ENCODE results near the gene ELMOD2.
A peak's percentile ranks its signal among the peaks of the same experiment; 100 is the strongest.
"Not testable (repeated sequence)": the region's sequence is repeated elsewhere in the genome, so short reads cannot be mapped to it uniquely, and the experiment has no call there.

Gene ELMOD2, protein sequence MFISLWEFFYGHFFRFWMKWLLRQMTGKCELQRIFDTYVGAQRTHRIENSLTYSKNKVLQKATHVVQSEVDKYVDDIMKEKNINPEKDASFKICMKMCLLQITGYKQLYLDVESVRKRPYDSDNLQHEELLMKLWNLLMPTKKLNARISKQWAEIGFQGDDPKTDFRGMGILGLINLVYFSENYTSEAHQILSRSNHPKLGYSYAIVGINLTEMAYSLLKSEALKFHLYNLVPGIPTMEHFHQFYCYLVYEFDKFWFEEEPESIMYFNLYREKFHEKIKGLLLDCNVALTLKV

DNA sequence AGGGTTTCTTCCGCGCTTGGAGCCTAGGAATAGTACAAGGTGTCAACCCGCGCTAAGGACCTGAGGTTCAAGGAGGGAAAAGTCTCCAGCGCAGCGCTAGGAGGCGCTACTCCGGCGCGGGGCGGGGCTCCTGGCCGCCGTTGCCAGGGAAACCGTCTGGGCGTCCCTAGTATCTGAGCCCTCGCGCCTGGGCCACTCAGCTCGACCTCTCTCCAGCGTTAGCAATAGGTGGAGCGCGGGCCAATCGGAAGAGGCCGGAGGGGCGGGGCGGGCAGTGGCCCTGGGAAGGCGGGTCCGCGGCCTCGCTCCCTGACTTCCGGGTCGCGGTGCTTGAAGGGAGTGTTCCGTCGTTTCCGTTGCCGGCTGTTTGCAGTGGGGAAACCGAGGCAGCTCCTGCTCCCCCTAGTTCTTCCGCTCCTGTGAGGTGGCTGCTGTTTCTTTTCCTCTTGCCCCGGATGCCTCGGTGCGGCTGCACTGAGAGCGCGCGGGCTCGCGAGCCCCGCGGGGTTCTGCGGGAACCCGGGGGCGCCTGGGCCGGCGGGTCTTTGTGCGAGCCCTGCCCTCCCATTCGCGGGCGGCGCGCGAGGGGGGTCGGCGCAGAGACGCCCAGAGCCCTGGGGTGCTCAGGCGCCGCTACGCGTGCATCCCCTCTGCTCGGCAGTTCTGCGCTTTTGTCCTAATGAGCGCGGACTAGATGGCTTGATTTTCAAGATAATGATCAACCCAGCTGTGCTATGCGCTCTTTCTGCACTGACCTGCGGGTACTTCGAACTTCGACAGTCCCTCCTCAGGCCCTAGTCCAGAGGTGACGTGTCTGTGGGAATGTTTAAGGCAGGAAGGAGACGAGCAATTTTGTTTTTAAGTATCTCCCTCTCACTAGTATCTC lies at the start of gene ELMOD2:
Gene ELMOD2, plus strand, starts transcription at position 312 of the 886 bp plus-strand sequence. CDS start 1,261 bp downstream, outside the sequence.
- peak; percentile 95 for DNase-seq (ENCODE audit: insufficient read length, low spot score)
- peak; percentile 93 for FAIRE-seq

DNA sequence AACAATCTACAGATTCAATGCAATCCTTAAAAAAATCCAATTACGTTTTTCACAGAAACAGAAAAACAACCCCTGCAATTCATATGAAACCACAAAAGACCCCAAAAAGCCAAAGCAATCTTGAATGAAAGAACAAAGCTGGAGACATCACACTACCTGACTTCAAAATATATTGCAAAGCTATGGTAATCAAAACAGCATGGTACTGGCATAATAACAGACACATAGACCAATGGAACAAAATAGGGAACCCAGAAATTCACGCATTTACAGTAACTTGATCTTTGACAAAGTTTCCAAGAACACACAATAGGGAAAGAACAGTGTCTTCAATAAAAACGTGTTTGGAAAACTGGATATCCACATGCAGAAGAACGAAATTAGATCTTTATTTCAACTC lies 40.5 kb upstream of the ELMOD2 start:
- DNase-seq (ENCODE audit: insufficient read length, low spot score) = no peak
- FAIRE-seq = no peak

DNA sequence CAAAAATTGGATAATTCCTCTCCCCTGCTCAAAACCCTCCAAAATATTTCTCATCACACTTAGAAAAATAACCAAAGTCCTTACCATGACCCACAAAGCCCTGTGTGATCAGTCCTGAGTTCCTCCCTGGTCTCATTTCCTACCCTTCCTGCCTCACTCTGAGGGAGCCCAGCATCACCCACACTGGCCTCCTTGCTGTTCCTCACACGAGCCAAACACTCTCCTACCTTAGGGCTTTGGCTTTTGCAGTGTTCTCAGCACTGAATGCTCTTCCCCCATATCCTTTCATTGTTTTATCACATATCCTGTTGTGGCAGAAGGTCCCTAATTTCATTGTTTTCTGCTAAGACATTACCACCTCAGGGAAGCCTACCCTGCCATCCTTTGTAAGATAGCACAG lies 38.0 kb upstream of the ELMOD2 start:
- FAIRE-seq (no peak), DNase-seq (ENCODE audit: insufficient read length, low spot score) (no peak)

DNA sequence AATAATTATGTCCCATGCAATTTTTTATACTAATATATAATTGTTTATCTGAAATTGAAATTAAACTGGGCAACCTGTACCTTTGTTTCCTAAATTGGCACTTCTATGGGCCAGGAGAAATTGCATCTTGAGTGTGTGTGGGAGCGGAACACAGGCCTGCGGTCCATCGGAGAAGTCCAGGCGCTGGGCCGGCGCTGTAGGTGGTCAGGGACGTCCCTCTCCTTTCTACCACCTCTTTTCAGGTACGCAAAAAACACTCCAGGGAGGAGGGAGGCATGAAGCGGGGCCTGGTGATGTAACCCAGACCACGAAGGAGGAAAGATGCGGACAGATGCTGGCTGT lies 26.6 kb upstream of the ELMOD2 start:
- DNase-seq (ENCODE audit: insufficient read length, low spot score) (no peak), FAIRE-seq (no peak)

DNA sequence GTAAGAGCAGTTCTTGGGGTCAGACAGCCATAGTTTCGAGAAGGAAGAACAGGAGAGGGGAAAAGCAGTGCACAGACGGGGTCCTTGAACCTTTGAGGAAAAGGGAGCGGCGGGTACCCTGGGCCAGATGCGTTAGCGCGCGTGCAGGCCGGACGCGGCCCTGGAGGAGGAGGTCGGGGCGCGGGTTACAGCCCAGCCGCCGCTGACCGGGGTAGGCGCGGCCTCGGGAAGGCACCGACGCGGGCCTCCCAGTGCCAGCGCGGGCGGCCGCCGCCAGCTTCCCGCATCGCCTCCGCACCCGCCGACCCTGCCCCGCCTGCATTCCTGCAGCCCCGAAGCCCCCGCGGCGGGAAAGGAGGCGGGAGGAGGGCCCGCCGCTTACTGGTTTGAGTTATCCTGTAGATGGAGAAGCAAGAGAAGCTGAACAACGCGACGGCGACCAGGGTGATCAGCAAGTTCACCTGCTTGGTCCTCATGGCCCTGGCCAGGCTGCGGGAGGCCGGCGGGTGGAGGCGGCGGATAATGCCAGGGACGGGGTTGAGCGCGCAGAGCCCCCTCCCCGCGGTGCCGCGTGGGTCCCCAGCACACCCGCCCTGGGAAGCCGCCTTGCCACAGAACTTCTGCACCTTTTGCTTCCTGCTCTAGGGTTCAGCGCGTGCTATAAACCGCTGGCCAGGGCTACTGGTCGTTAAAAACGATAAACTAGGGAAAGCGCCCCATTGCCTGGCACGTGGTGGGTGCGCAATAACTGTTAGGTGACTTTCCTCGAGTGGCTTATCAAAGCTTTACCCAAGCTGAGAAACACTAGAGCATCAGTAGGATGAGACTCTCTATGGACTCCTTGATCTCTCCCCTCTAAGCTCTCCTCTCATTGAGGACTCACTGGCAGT lies 26.0 kb upstream of the ELMOD2 start, which contains the start of gene MGAT4D:
Gene MGAT4D, minus strand, starts transcription at position 547 of the 890 bp plus-strand sequence. Its CDS starts 71 bp downstream, at position 476.
- DNase-seq (ENCODE audit: insufficient read length, low spot score) (no peak), FAIRE-seq (no peak)

DNA sequence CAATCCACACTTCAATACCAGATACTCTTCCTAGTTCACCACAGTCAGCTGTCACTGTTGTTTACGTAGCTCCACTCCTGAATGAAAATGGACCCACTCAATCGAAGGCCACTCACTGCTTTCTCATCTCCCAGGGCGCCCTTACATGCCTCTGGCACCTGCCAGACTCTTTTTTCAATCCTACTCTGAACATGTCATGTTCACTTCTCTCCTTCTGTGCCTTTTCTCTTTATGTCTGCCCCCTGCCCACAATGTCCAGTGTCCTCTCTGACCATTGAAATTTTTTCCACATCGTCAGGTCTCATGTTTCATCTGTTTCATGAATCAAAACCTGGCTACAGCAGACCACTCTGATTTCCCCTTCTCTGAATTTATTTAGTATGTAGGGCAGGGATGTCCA lies 24.6 kb upstream of the ELMOD2 start:
- FAIRE-seq (no peak), DNase-seq (ENCODE audit: insufficient read length, low spot score) (no peak)

DNA sequence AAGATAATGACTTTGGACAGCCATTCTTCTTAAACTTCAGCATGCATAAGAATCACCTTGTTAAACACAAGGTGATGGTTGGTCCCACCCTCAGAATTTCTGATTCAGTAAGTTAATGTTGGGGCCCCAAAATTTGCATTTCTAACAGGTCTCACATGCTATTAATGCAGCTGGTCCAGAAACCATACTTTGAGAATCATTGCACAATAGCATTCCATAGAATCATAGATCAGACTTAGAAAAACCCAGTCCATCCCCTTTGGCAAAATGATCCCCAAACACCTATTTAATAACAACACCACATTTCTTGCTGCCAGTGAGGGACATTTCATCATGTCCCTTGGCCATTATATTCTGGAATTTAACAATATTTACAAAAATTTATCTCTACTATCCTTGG lies 19.7 kb upstream of the ELMOD2 start:
- no peak for DNase-seq (ENCODE audit: insufficient read length, low spot score)
- no peak for FAIRE-seq

DNA sequence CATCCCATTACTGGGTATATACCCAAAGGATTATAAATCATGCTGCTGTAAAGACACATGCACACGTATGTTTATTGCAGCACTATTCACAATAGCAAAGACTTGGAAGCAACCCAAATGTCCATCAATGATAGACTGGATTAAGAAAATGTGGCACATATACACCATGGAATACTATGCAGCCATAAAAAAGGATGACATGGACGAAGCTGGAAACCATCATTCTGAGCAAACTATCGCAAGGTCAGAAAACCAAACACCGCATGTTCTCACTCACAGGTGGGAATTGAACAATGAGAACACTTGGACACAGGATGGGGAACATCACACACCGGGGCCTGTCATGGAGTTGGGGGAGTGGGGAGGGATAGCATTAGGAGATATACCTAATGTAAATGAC lies 10.2 kb upstream of the ELMOD2 start:
- FAIRE-seq; DNase-seq (ENCODE audit: insufficient read length, low spot score): not testable (repeated sequence)

DNA sequence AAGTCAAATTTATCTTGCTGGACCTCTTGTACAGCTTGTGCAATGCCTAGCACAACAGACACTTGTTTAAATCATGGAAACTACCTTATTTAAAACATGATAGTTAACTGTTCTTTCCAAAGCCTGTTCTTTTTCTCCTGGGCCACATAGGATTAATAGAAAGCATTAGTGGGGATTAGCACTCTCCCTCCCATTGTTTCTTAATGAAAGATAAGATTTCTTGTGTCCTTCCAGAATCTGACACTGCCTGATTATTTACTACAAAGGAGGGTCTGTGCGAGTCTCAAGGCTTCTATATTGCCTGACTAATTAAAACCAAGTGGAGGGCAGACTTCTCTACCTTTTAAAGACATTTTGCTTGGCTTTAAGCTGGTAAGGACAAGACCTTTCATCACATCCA lies 8.5 kb upstream of the ELMOD2 start:
- no peak for DNase-seq (ENCODE audit: insufficient read length, low spot score)

DNA sequence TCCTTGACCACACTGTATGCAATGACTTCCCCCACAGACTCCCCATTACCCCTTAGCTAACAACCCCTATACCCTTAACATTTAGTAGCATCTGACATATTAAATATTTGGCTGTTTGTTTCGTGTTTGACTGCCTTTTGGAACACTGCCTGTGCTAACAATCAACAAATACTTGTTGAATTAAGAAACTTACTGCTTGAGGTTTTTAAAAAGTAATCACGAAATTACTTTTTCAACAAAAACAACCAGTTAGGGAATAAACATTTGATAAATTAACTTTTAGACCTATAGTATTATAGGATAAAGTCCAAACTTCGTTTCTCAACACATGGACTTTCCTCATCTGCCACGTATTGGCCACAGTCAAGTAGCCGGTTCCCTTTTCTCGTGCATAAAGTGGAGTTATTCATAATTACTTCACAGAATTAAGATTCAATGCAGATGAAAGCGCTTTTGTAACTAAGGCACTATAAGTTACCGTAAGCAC lies 555 bp upstream of the ELMOD2 start:
- FAIRE-seq = no peak

More for the DNA sequence above, 8.5 kb upstream of the ELMOD2 start:
- no peak for FAIRE-seq

DNA sequence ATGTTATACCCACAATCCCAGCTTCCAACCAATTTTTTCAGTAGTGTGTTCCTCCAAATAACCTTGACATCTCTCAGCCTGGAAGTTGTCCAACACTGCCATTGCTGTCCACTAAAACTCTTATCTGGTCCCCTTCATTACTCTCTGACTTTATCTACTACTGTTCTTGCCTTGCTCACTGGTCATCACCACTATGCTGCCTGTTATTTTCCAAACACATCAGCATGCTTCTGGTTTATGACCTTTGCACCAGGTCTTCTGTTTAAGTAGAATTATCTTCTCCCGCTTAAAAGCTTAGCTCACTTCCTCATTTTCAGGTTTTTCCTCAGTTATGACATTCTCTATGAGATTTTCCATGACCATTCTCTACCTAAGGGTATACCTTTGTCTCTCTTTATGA lies 5.5 kb downstream of the ELMOD2 start:
- FAIRE-seq (no peak), DNase-seq (ENCODE audit: insufficient read length, low spot score) (no peak)

More for the DNA sequence above, 555 bp upstream of the ELMOD2 start:
- DNase-seq (ENCODE audit: insufficient read length, low spot score) = no peak

DNA sequence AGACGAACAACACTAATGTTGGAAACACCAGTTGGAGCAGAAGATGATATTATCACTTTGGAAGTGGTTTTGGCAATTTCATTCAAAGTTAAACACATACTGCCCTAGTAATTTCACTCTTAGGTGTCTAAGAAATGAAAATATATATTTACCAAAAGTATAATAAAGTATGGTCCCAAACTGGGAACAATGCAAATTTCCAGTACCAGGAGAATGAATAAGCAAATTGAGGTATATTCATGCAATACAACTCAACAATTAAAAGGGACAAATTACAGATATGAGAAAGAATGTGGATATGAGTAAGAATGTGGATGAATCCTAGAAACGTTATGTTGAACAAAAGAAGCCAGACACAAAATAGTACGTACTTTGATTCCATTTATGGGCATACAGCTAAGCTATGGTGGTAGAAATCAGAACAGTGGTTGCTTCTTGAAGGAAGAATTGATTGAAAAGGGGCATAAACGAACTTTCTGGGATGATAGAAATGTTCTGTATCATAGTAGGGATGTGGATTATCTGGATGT lies 10.0 kb downstream of the ELMOD2 start:
- DNase-seq (ENCODE audit: insufficient read length, low spot score) (no peak), FAIRE-seq (no peak)

DNA sequence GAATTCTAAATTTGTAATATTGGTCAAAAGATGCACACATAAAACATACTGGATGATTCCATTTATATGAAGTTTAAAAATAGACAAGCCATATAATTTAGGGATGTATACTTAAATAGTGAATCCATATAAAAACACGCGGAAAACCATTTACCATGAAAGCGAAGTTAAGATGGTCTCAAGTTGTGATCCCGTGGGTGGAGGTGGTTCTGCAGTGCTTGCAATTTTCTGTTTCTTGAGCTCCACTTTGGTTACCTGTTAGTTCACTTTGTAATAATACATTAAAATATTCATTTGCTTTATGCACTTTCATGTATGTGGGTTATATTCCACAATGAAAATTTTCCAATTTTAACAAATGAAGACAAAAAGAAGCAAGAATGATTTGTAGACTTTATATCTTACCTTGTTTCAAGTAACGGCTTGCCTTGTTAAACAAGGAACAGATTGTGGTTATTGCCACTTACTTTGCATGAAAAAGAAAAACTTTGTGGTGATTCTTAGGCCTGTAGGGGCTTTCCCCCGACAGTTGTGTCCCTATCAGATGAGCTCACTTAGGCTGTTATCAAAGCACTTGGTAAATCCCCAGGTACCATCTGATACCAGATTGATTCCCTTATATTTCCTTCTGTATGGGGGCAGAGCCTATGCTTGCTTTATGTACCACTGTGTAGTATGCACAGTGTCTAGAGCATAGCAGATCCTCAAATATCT lies 32.6 kb downstream of the ELMOD2 start:
- DNase-seq (ENCODE audit: insufficient read length, low spot score) (no peak), FAIRE-seq (no peak)

DNA sequence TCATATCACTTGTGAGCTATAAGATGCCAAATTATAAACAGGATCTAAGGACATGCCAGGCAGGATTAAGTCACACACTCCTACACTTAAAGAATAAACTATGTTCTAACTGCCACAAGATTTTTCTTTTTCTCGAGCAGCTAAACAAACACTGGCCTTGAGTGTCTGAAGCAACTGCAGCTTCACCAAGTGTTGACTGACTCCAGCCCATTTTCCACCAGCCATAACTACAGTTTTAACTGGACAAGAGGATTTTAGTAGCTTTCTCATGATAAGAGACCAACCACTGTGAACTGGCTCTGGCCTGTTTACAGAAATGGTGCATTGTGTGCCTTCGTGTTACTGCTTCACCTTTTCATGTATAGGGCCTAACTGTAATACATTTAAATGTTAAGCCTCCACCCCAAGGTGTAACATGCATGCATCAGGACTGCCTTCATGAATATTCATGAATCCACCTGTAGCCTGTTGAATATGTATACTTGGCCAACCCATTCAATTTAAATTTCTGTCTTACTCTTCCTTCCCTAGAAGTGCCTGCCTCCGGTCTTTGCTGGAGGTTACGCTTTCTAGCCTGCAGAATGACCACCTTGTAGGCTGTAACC lies 34.0 kb downstream of the ELMOD2 start:
- FAIRE-seq = no peak
- DNase-seq (ENCODE audit: insufficient read length, low spot score) = no peak

DNA sequence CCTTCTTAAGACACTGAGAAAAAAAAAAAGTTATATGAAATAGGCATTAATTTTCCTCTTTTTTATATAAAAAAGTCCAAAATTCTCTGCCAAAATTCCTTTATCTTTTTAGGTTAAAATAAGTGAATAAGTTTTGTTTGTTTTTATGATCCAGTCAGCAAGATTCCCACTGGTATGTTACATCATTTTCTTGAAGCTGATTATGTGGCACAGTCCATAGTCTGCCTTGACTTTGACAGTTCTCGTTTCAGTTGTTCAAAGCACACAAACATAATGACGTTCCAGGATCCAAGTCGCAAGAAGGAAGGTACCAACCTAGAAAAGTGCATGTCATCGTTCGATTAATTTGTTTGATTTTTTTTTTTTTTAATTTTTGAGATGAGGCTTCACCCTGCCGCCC lies 35.7 kb downstream of the ELMOD2 start:
- no peak for FAIRE-seq

DNA sequence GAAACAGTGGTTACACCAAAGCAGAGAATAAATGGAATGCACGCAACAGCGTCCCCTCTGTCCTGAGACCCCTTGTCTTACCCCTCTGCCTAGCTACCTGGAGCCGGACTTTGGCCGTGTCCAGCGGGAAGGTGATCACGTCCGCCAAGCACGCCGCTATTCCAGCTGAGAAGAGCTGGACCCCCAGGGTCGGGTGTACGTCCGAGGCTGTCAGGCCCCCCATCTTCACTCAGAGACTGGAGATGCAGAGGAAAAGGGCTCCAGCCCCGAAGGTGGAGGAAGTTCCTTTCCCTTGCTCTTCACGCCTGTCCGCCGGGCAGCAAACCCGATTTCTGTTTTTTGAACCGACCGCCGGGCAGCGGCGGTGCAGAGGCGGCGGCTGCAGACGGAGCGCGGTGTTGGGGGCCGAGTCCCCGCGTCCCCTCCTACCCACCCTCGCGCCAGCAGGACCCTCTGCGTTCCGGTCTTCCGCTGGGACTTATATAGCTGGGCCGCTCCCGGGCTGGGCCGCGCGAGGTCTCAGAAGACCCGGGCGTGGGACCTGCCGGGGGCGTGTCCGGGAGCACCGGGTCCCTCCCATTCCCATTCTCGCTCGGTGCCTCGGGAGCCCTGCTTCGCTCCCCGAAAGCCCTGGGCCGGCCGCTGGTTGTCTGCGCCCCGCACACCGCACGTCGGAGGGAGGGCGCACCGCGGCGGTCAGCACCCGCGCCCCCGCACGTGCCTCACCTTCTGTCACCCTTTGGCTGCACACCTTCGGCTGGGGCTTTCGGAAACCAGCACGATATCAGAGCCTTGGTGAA lies 44.7 kb downstream of the ELMOD2 start, which contains the start of gene UCP1:
Gene UCP1, minus strand, starts transcription at position 455 of the 800 bp plus-strand sequence. Its CDS starts 232 bp downstream, at position 223.
- peak; percentile 29 for DNase-seq (ENCODE audit: insufficient read length, low spot score)
- no peak for FAIRE-seq

More for the DNA sequence above, 35.7 kb downstream of the ELMOD2 start:
- DNase-seq (ENCODE audit: insufficient read length, low spot score) = no peak

DNA sequence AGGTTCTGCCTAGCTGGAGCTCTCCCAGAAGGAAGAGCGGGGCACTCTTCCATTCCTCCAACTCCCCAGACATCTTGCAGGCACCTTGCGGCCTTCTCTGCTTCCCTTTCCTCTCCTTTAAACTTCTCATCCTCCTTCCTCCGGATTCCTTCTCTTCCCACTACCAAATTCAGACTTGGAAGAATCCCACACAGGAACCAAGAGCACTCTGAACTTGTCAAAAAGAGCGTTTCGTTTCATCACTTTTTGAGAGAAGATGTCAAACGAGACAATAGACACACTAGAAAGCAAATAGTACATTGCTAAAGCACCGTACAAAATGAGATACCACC lies 45.3 kb downstream of the ELMOD2 start:
- DNase-seq (ENCODE audit: insufficient read length, low spot score) (no peak), FAIRE-seq (no peak)

DNA sequence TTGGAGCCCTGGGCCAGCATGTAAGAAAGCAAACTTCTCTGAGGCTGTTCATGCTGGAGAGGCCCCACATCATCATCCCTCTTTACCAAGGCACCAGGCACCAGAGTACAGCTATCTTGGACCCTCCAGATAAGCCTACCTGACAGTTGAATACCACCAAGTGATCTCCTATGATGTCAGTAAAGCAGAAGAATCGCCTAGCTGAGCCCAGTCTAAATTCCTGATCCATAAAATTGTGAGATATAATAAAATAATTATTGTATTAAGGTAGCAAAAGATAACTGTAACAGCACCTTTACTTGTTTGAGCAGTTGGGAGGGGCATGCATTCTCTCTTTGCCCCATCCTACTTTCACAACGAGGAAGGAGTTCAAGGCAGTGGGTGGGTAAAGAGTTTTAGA lies 47.7 kb downstream of the ELMOD2 start:
- no peak for FAIRE-seq
- DNase-seq (ENCODE audit: insufficient read length, low spot score) = no peak

DNA sequence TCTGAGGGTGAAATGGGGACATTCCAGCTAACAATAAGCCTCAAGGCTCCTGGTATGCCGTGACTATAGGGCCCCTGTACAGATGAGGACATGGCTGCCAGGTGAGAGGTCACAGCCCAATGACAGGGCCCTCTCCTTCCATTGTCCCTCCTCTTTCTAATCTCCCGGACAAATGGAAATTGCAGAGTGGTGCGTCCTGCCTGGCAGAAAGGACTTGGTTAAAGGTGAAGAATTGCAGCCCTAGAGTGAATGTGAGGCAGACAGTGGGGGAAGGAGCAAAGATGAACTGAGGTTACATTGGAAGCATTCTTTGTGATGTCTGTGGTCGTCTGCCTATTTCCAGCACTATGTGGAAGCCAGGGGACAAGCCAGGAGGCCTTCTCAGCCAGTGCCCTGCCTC lies 51.5 kb downstream of the ELMOD2 start:
- FAIRE-seq (no peak), DNase-seq (ENCODE audit: insufficient read length, low spot score) (no peak)
